Measurements from ENCODE around the gene RFC1. TPM values are rescaled to one million over a fixed set of nuclear protein-coding genes. Genes with fewer than 3 reads are reported as not detected.

Gene RFC1
- total and polyA plus RNA-seq, 9 of the 15 experiments (the other 6 are each of a cell fraction or from before 2014, with no cell fraction given): 16.8 to 85.6 (median 45.2) TPM

GRCh38 chr4:39349326-39349725 lies 16.8 kb downstream of the RFC1 start:
- Histone ChIP-seq H2AFZ (ENCODE audit: low read depth, low read length) (no peak overlapping the region), H3K4me3 (no peak overlapping the region), H3K9ac (ENCODE audit: insufficient read depth in 1 of 2, low read depth in 2 of 2, low read length in 2 of 2) (no peak overlapping the region), H3K27me3 (ENCODE audit: control insufficient read depth in 2 of 2, insufficient read depth in 2 of 2, low read length in 2 of 2) (no peaks in the 10 kb centered on the region), H3K79me2 (ENCODE audit: control insufficient read depth, insufficient read depth, low read length) (peaks cover 65% of the 10 kb centered on the region), H3K4me1 (replicated peaks in 1 of 2; ENCODE audit: control insufficient read depth in 2 of 2, insufficient read depth in 2 of 2, low read length in 2 of 2) (peaks cover 0 to 13% of the 10 kb centered on the region in 2 experiments), H3K9me3 (replicated peaks; ENCODE audit: control insufficient read depth, insufficient read depth, low read depth, low read length) (no peaks in the 10 kb centered on the region), H3K36me3 (ENCODE audit: control insufficient read depth, insufficient read depth, low read length) (peaks cover 37% of the 10 kb centered on the region), H3K4me2 (ENCODE audit: insufficient read depth, low read length) (no peak overlapping the region), H3K9me1 (ENCODE audit: control insufficient read depth, insufficient read depth, low read length) (no peaks in the 10 kb centered on the region), H3K27ac (ENCODE audit: extremely low read depth, low read depth, low read length) (no peak overlapping the region), H4K20me1 (replicated peaks; ENCODE audit: control insufficient read depth, insufficient read depth, low read length) (no peaks in the 10 kb centered on the region; the same call in 1 of the 2 replicates)
- BruUV-seq (replicated peaks): no TSS peak
- WGBS (ENCODE audit: insufficient coverage, low coverage, missing lambda C conversion rate): 41% methylated on average over 2 of the region's 2 CpGs
- no peak for DNase-seq (ENCODE audit: extremely low read depth in 1 of 4, low spot score in 3 of 4)
- POLR2A ChIA-PET: interaction anchor here (1.5 kb wide), 1 partner anchor 15 kb away, joined by 4 read pairs; no protein-coding TSS in a partner anchor
- TF ChIP-seq ADNP (tag; IDR thresholded peaks at IDR 0.05): 0 out of 2 replicates have a peak, but pooled peaks have one; percentile 41
- TF ChIP-seq CREB3L1 (IDR thresholded peaks at IDR 0.05; ENCODE audit: borderline replicate concordance, low read depth): no peak
- no peak for FAIRE-seq
- CTCF ChIA-PET (ENCODE audit: low intra/inter-chr PET ratio): no interaction called here
- peak; percentile 50 for ATAC-seq
- in situ Hi-C loops (cut with MboI) (no loop called here), intact Hi-C loops (cut with micrococcal nuclease) (no loop called here)
